B cell (primary cell): ENCODE measurements around the gene NAA80. TPM values are rescaled to one million over a fixed set of nuclear protein-coding genes. Genes with fewer than 3 reads are reported as not detected.

Experiments used
- ATAC-seq: fragments of 200-7000 bp; cut with Tn5 transposase; one replicate; pipeline ENCODE4 v1.10.0; 2021; ENCODE audit warnings: low read depth, mild to moderate bottlenecking, moderate number of reproducible peaks, moderate library complexity
- CTCF ChIA-PET: fragments of 350-600 bp; sonication (Branson Sonifier 250); formaldehyde crosslinking; loops from one replicate; lab custom pipeline; 2021; ENCODE audit warnings: antibody characterized with exemption, inconsistent platforms; lab: Charles Lee
- POLR2A ChIA-PET: fragments of 350-600 bp; sonication (Branson Sonifier 250); formaldehyde crosslinking; loops from one replicate; lab custom pipeline; 2021; ENCODE audit warnings: antibody characterized with exemption; lab: Charles Lee
- DNase-seq: peaks from one replicate; pipeline ENCODE4 v3.0.0; 2013
- H2AFZ ChIP-seq: 2 replicates; pipeline ENCODE4 v1.6.1; 2012; ENCODE audit warnings: mild to moderate bottlenecking, low read depth, low read length; ENCODE audit not compliant: insufficient read depth, poor library complexity, severe bottlenecking
- H3K27ac ChIP-seq, 2 donors: 1 replicate in 1 of 2; 2 replicates in 1 of 2; pipeline ENCODE4 v1.5.1; 2012 to 2013; ENCODE audit warnings: low read length in 2 of 2, mild to moderate bottlenecking in 2 of 2, moderate library complexity in 1 of 2
- H3K27me3 ChIP-seq, 4 experiments: fragments of 200-600 bp in 1 of 4; sonication (generic) in 1 of 4; replicated peaks in 1 of 4; 1 replicate in 2 of 4; 2 replicates in 2 of 4; pipeline versions ENCODE4 v1.6.1 to v1.7.0; 2013 to 2016; ENCODE audit warnings: low read length in 3 of 4, mild to moderate bottlenecking in 2 of 4, mixed read lengths in 1 of 4, moderate library complexity in 1 of 4; ENCODE audit not compliant: insufficient read depth in 4 of 4, control insufficient read depth in 3 of 4; ENCODE audit errors: control extremely low read depth in 1 of 4
- H3K36me3 ChIP-seq, 2 experiments: replicated peaks in 1 of 2; 1 replicate in 1 of 2; 2 replicates in 1 of 2; pipeline versions ENCODE4 v1.6.1 to v1.7.1; 2013; ENCODE audit warnings: low read length in 1 of 2; ENCODE audit not compliant: insufficient read depth in 2 of 2, control insufficient read depth in 1 of 2; ENCODE audit errors: control extremely low read depth in 1 of 2, extremely low read depth in 1 of 2
- H3K4me1 ChIP-seq, 2 donors: fragments of 200-600 bp in 1 of 2; sonication (generic) in 1 of 2; 1 replicate in 1 of 2; 2 replicates in 1 of 2; pipeline versions ENCODE4 v1.5.1 to v1.6.1; 2013 to 2017; ENCODE audit warnings: low read length in 2 of 2; ENCODE audit not compliant: control insufficient read depth in 2 of 2, insufficient read depth in 2 of 2
- H3K4me2 ChIP-seq: replicated peaks from 2 replicates; pipeline ENCODE3; 2012; ENCODE audit warnings: mild to moderate bottlenecking, low read depth, low read length; ENCODE audit not compliant: poor library complexity, severe bottlenecking
- H3K4me3 ChIP-seq, 5 experiments: fragments of 200-600 bp in 1 of 5; sonication (generic) in 1 of 5; 1 replicate in 3 of 5; 2 replicates in 2 of 5; pipeline versions ENCODE4 v1.5.1 to v1.7.0; 2011 to 2016; ENCODE audit warnings: low read length in 4 of 5, mild to moderate bottlenecking in 4 of 5, low read depth in 2 of 5, control low read depth in 1 of 5, moderate library complexity in 1 of 5; ENCODE audit not compliant: insufficient read depth in 1 of 5; ENCODE audit errors: control extremely low read depth in 1 of 5, extremely low read depth in 1 of 5
- H3K79me2 ChIP-seq: fragments of 200-600 bp; sonication (generic); one replicate; pipeline ENCODE4 v1.6.0; 2016; ENCODE audit warnings: low read length; ENCODE audit not compliant: control insufficient read depth, insufficient read depth
- H3K9ac ChIP-seq: fragments of 200-600 bp; sonication (generic); 2 replicates; pipeline ENCODE4 v1.6.1; 2017; ENCODE audit warnings: mild to moderate bottlenecking, low read length, moderate library complexity
- H3K9me3 ChIP-seq, 3 donors: one replicate each; pipeline versions ENCODE4 v1.6.1 to v1.7.1; 2013; ENCODE audit warnings: low read length in 2 of 3; ENCODE audit not compliant: control insufficient read depth in 2 of 3, insufficient read depth in 1 of 3; ENCODE audit errors: control extremely low read depth in 1 of 3
- H4K20me1 ChIP-seq: 2 replicates; pipeline ENCODE4 v1.6.0; 2012; ENCODE audit warnings: mild to moderate bottlenecking, low read length; ENCODE audit not compliant: insufficient read depth, control insufficient read depth, poor library complexity, severe bottlenecking
- H3K27ac Mint-ChIP-seq: one replicate; pipeline ENCODE4 v1.8.0; 2021; ENCODE audit warnings: mixed read lengths
- H3K27me3 Mint-ChIP-seq: one replicate; pipeline ENCODE4 v1.8.0; 2021; ENCODE audit warnings: mixed read lengths
- H3K4me1 Mint-ChIP-seq: one replicate; pipeline ENCODE4 v1.8.0; 2021; ENCODE audit warnings: mixed read lengths
- H3K4me3 Mint-ChIP-seq: one replicate; pipeline ENCODE4 v1.8.0; 2021; ENCODE audit warnings: mixed read lengths
- H3K9me3 Mint-ChIP-seq: one replicate; pipeline ENCODE4 v1.8.0; 2022; ENCODE audit warnings: mixed read lengths; ENCODE audit not compliant: insufficient read depth
- EZH2 ChIP-seq: IDR thresholded peaks from 2 replicates; pipeline ENCODE4 v1.6.1; 2012; ENCODE audit warnings: borderline replicate concordance, low read depth, mild to moderate bottlenecking, moderate library complexity, low read length; ENCODE audit not compliant: insufficient read depth, poor library complexity, severe bottlenecking
- WGBS: methylation state at CpG from one replicate; pipeline ENCODE4 v1.1.5; 2013; ENCODE audit warnings: missing lambda C conversion rate; ENCODE audit not compliant: insufficient coverage; 5-methylcytosine and 5-hydroxymethylcytosine counted together
- intact Hi-C: fragments of 100-400 bp; cut with micrococcal nuclease; formaldehyde crosslinking; loops from one replicate; pipeline ENCODE4 v1.10.0; 2022
- polyA plus RNA-seq: library from polyadenylated mRNA; depleted of rRNA; stranded (reverse); fragments of >200 nt; gene quantifications from 2 replicates; pipeline ENCODE4 v1.2.3, GENCODE V29; 2012
- total RNA-seq, 2 donors: library from RNA; stranded (reverse); fragments of 120-200 nt in 1 of 2; gene quantifications; 1 replicate in 1 of 2; 2 replicates in 1 of 2; pipeline versions ENCODE4 v1.2.3 to v1.2.4, GENCODE V29; 2013 to 2022
- TF ChIP-seq, protein P1 (sequence below): fragments of 200-600 bp; IDR thresholded peaks from one replicate; pipeline ENCODE4 v1.8.0; 2022; ENCODE audit warnings: antibody characterized with exemption, mild to moderate bottlenecking

Gene NAA80
- total and polyA plus RNA-seq, 2 donors (not counting 1 experiment from before 2014, with no cell fraction given) = 37.8 to 49.0 TPM

DNA sequence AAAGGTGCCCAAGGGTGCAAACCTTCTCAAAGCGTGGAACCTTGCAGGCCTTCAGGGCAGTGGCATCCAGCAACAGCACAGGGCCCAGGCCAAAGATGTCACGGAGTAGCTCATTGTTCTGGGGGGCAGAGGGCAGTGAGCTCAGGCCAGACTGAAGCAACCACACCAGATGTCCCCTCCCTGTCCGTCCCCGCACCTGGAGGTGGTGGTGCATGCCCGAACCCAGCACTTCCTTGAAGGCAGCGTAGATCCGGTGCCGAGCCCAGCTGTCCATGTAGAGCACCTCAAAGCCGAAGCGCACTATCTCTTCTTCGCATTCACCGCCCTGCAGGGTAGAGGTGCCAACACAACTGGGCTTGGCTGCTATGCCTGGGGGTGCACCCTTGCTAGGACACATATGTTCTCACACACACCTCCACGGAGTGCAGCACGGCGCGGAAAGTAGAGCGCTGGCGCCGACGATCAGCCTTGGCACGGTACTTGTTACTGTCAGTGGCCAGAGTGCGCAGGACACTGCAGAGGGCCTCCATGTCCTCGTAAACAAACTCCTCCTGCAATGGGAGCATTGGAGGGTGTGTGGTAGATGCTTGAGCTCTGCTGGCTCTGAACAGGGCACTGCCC lies 10.7 kb downstream of the NAA80 start:
- Histone ChIP-seq H3K4me2 (no peak overlapping the region), H3K9ac (no peak overlapping the region), H3K27me3 (no peaks in the 10 kb centered on the region), H4K20me1 (no peaks in the 10 kb centered on the region), H3K4me1 (peaks cover 11 to 17% of the 10 kb centered on the region in 2 donors), H2AFZ (no peak overlapping the region), H3K4me3 (no peak overlapping the region), H3K79me2 (peaks cover 18% of the 10 kb centered on the region), H3K36me3 (peaks cover 0 to 29% of the 10 kb centered on the region in 2 experiments), H3K27ac (no peak overlapping the region), H3K9me3 (no peaks in the 10 kb centered on the region)
- H3K27me3 Mint-ChIP-seq = no peaks in the 10 kb centered on the region
- ATAC-seq (no peak), DNase-seq (no peak)
- ChIA-PET CTCF (interaction anchor here (1.0 to 1.7 kb wide), 4 partner anchors 9 to 28 kb away, joined by 3 to 5 read pairs (median 4); partner anchors contain the start of genes HYAL3, LSMEM2 and NAA80), POLR2A (no interaction called here)
- no peaks in the 10 kb centered on the region for H3K9me3 Mint-ChIP-seq
- H3K4me3 Mint-ChIP-seq = no peak overlapping the region
- TF ChIP-seq, protein P1, sequence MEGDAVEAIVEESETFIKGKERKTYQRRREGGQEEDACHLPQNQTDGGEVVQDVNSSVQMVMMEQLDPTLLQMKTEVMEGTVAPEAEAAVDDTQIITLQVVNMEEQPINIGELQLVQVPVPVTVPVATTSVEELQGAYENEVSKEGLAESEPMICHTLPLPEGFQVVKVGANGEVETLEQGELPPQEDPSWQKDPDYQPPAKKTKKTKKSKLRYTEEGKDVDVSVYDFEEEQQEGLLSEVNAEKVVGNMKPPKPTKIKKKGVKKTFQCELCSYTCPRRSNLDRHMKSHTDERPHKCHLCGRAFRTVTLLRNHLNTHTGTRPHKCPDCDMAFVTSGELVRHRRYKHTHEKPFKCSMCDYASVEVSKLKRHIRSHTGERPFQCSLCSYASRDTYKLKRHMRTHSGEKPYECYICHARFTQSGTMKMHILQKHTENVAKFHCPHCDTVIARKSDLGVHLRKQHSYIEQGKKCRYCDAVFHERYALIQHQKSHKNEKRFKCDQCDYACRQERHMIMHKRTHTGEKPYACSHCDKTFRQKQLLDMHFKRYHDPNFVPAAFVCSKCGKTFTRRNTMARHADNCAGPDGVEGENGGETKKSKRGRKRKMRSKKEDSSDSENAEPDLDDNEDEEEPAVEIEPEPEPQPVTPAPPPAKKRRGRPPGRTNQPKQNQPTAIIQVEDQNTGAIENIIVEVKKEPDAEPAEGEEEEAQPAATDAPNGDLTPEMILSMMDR = no peak
- TF ChIP-seq EZH2 = no peak
- intact Hi-C loops = no loop called here
- 98% methylated on average over 23 of the region's 23 CpGs for WGBS
- no peak overlapping the region for H3K27ac Mint-ChIP-seq
- peaks cover 14% of the 10 kb centered on the region for H3K4me1 Mint-ChIP-seq

DNA sequence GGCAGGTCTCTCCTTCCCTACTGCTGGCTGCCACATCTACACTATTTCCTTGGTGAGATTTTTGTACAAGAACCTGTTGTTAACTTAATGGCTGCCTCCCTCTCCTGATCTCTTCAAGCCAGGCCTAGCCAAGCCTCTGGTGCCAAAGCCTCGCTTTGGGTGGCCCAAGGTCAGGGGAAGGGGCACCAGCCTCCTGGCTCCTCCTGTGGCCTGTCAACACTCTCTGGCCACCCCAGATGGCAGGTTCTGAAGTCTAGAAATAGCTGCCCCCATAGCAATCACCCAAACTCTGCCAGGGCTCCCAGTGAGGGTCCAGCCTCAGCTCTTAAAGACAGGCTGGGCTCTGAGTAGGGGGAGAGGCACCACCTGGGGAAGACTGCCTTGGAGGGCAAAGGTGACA lies 11.9 kb downstream of the NAA80 start:
- no peak for ATAC-seq
- Histone ChIP-seq H3K9ac (no peak overlapping the region), H3K27me3 (no peaks in the 10 kb centered on the region), H2AFZ (no peak overlapping the region), H3K79me2 (peaks cover 18% of the 10 kb centered on the region), H3K9me3 (no peaks in the 10 kb centered on the region), H3K36me3 (peaks cover 0 to 29% of the 10 kb centered on the region in 2 experiments), H3K4me2 (no peak overlapping the region), H4K20me1 (no peaks in the 10 kb centered on the region), H3K4me1 (peaks cover 7 to 9% of the 10 kb centered on the region in 2 donors), H3K27ac (no peak overlapping the region), H3K4me3 (no peak overlapping the region)
- Mint-ChIP-seq H3K9me3 (no peaks in the 10 kb centered on the region), H3K4me1 (peaks cover 7% of the 10 kb centered on the region), H3K27me3 (no peaks in the 10 kb centered on the region), H3K4me3 (no peak overlapping the region), H3K27ac (no peak overlapping the region)
- no peak for TF ChIP-seq EZH2
- TF ChIP-seq, protein P1 = no peak
- ChIA-PET POLR2A (no interaction called here), CTCF (interaction anchor here (1.0 to 1.7 kb wide), 3 partner anchors 8 to 27 kb away, joined by 3 to 4 read pairs (median 4); partner anchors contain the start of gene LSMEM2)
- DNase-seq = no peak
- intact Hi-C loops = no loop called here
- WGBS = 100% methylated on average over 1 of the region's 1 CpG
